ENCODE data around the gene NMUR2. TPM values are rescaled to one million over a fixed set of nuclear protein-coding genes. Genes with fewer than 3 reads are reported as not detected.

The NMUR2 gene
- total RNA-seq, 1 experiment from 2014 or later, result not detected

- H3K4me2 ChIP-seq (ENCODE audit: low read length), result no peak overlapping the region
- H3K4me3 ChIP-seq (replicated peaks in 1 of 2; ENCODE audit: low read depth in 1 of 2, low read length in 2 of 2), result no peak overlapping the region
- no peaks in the 10 kb centered on the region for H3K27me3 ChIP-seq (ENCODE audit: insufficient read depth, low read length)
- ChIA-PET CTCF (no interaction called here), RAD21 (ENCODE audit: low non-redundant PET in 1 of 2, low total read pairs in 2 of 2, uncharacterized antibody in 2 of 2, unreplicated experiment in 2 of 2) (no interaction called here), POLR2A (no interaction called here)
- H3K9me3 ChIP-seq (ENCODE audit: control insufficient read depth in 1 of 2, insufficient read depth in 1 of 2, low read depth in 1 of 2, low read length in 2 of 2), result no peaks in the 10 kb centered on the region
- no peak overlapping the region for H3K27ac ChIP-seq (ENCODE audit: low read depth, low read length)
- DNase-seq (ENCODE audit: low read depth, low spot score), result no peak
- intact Hi-C loops (cut with micrococcal nuclease), result no loop called here
- no peaks in the 10 kb centered on the region for H3K9me2 ChIP-seq (ENCODE audit: insufficient read depth)
- no peak for ATAC-seq
- H3K36me3 ChIP-seq (ENCODE audit: control insufficient read depth in 1 of 2, insufficient read depth in 2 of 2, low read length in 2 of 2), result no peaks in the 10 kb centered on the region
- H3K4me1 ChIP-seq (ENCODE audit: control insufficient read depth in 1 of 2, insufficient read depth in 2 of 2, low read length in 2 of 2), result no peaks in the 10 kb centered on the region
- H4K20me1 ChIP-seq (ENCODE audit: insufficient read depth), result no peaks in the 10 kb centered on the region
- no peak overlapping the region for H3K9ac ChIP-seq (ENCODE audit: low read length)
- no peak overlapping the region for H2AFZ ChIP-seq (ENCODE audit: low read depth, low read length, poor library complexity, severe bottlenecking)
- no peaks in the 10 kb centered on the region for H3K79me2 ChIP-seq (ENCODE audit: insufficient read depth, low read length)
- TF ChIP-seq EZH2 (IDR thresholded peaks at IDR 0.05) (no peak), JUND (IDR thresholded peaks at IDR 0.05) (no peak), RAD21 (IDR thresholded peaks at IDR 0.05; ENCODE audit: low read depth) (no peak), SP1 (IDR thresholded peaks at IDR 0.05; ENCODE audit: low read depth) (no peak), SIN3A (IDR thresholded peaks at IDR 0.05; ENCODE audit: low read depth) (no peak), POLR2A (IDR thresholded peaks at IDR 0.05; ENCODE audit: borderline replicate concordance, extremely low read depth, insufficient read depth, insufficient read length) (no peak), SRF (IDR thresholded peaks at IDR 0.05; ENCODE audit: low read depth) (no peak), TCF7L2 (IDR thresholded peaks at IDR 0.05; ENCODE audit: borderline replicate concordance, extremely low read depth, insufficient read depth, insufficient read length) (no peak), CEBPB (IDR thresholded peaks at IDR 0.05; ENCODE audit: low read depth) (no peak)
- TF ChIP-seq, protein P1, sequence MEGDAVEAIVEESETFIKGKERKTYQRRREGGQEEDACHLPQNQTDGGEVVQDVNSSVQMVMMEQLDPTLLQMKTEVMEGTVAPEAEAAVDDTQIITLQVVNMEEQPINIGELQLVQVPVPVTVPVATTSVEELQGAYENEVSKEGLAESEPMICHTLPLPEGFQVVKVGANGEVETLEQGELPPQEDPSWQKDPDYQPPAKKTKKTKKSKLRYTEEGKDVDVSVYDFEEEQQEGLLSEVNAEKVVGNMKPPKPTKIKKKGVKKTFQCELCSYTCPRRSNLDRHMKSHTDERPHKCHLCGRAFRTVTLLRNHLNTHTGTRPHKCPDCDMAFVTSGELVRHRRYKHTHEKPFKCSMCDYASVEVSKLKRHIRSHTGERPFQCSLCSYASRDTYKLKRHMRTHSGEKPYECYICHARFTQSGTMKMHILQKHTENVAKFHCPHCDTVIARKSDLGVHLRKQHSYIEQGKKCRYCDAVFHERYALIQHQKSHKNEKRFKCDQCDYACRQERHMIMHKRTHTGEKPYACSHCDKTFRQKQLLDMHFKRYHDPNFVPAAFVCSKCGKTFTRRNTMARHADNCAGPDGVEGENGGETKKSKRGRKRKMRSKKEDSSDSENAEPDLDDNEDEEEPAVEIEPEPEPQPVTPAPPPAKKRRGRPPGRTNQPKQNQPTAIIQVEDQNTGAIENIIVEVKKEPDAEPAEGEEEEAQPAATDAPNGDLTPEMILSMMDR (IDR thresholded peaks at IDR 0.05 in 2 of 3, conservative IDR thresholded peaks at IDR 0.05 in 1 of 3; ENCODE audit: borderline replicate concordance in 1 of 3, insufficient read depth in 1 of 3, low read depth in 2 of 3, low read length in 2 of 3), result no peak
- BruUV-seq (replicated peaks), result no TSS peak
Measured at GRCh38 chr5:152369298-152369697, 35.8 kb downstream of the NMUR2 start.

- H3K27me3 ChIP-seq (ENCODE audit: insufficient read depth, low read length), result no peaks in the 10 kb centered on the region
- DNase-seq (ENCODE audit: low read depth, low spot score) (no peak), ATAC-seq (no peak)
- no peaks in the 10 kb centered on the region for H3K79me2 ChIP-seq (ENCODE audit: insufficient read depth, low read length)
- intact Hi-C loops (cut with micrococcal nuclease), result no loop called here
- H3K4me3 ChIP-seq (replicated peaks in 1 of 2; ENCODE audit: low read depth in 1 of 2, low read length in 2 of 2), result no peak overlapping the region
- CTCF ChIA-PET, result no interaction called here
- no peaks in the 10 kb centered on the region for H3K9me3 ChIP-seq (ENCODE audit: control insufficient read depth in 1 of 2, insufficient read depth in 1 of 2, low read depth in 1 of 2, low read length in 2 of 2)
- H3K9ac ChIP-seq (ENCODE audit: low read length), result no peak overlapping the region
- H3K4me2 ChIP-seq (ENCODE audit: low read length), result no peak overlapping the region
- H4K20me1 ChIP-seq (ENCODE audit: insufficient read depth), result no peaks in the 10 kb centered on the region
- BruUV-seq (replicated peaks), result no TSS peak
- RAD21 ChIA-PET (ENCODE audit: low non-redundant PET in 1 of 2, low total read pairs in 2 of 2, uncharacterized antibody in 2 of 2, unreplicated experiment in 2 of 2), result no interaction called here
- POLR2A ChIA-PET, result no interaction called here
- no peak overlapping the region for H3K27ac ChIP-seq (ENCODE audit: low read depth, low read length)
- no peaks in the 10 kb centered on the region for H3K4me1 ChIP-seq (ENCODE audit: control insufficient read depth in 1 of 2, insufficient read depth in 2 of 2, low read length in 2 of 2)
- no peak overlapping the region for H2AFZ ChIP-seq (ENCODE audit: low read depth, low read length, poor library complexity, severe bottlenecking)
- H3K9me2 ChIP-seq (ENCODE audit: insufficient read depth), result no peaks in the 10 kb centered on the region
- H3K36me3 ChIP-seq (ENCODE audit: control insufficient read depth in 1 of 2, insufficient read depth in 2 of 2, low read length in 2 of 2), result no peaks in the 10 kb centered on the region
- TF ChIP-seq YY1 (IDR thresholded peaks at IDR 0.05; ENCODE audit: extremely low read depth, insufficient replicate concordance, low read depth, low read length) (no peak), SRF (IDR thresholded peaks at IDR 0.05; ENCODE audit: low read depth) (no peak), JUND (IDR thresholded peaks at IDR 0.05) (no peak), ELF1 (IDR thresholded peaks at IDR 0.05; ENCODE audit: borderline replicate concordance, low read depth) (no peak), EZH2 (IDR thresholded peaks at IDR 0.05) (no peak), EGR1 (IDR thresholded peaks at IDR 0.05; ENCODE audit: low read depth) (no peak), REST (IDR thresholded peaks at IDR 0.05; ENCODE audit: low read depth) (no peak)
- TF ChIP-seq, protein P1 (IDR thresholded peaks at IDR 0.05 in 2 of 3, conservative IDR thresholded peaks at IDR 0.05 in 1 of 3; ENCODE audit: borderline replicate concordance in 1 of 3, insufficient read depth in 1 of 3, low read depth in 2 of 3, low read length in 2 of 3), result no peak
Measured at GRCh38 chr5:152367554-152367953, 37.5 kb downstream of the NMUR2 start.
